Right lobe of liver (tissue), 6 donors: ENCODE measurements around the gene LITAF. TPM values are rescaled to one million over a fixed set of nuclear protein-coding genes. Genes with fewer than 3 reads are reported as not detected.

Experiments
- ATAC-seq, 4 donors: fragments of 200-7000 bp; cut with Tn5 transposase; one replicate each; pipeline ENCODE4 v1.9.1; 2020; ENCODE audit warnings: mild to moderate bottlenecking in 4 of 4, moderate library complexity in 4 of 4
- DNase-seq, 3 donors: peaks; one replicate each; pipeline ENCODE4 v3.0.0-alpha.2; 2020
- H3K27ac ChIP-seq, 3 donors: fragments of 200-600 bp; one replicate each; pipeline ENCODE4 v1.8.0; 2022
- H3K27me3 ChIP-seq, 2 donors: fragments of 200-600 bp; one replicate each; pipeline ENCODE4 v1.8.0; 2022
- H3K36me3 ChIP-seq, 4 donors: fragments of 200-600 bp; sonication (generic) in 1 of 4; one replicate each; pipeline versions ENCODE4 v1.5.1 to v1.8.0; 2017 to 2022; ENCODE audit warnings: control low read depth in 1 of 4
- H3K4me1 ChIP-seq, 4 donors: fragments of 200-600 bp; sonication (generic) in 1 of 4; one replicate each; pipeline versions ENCODE4 v1.5.1 to v1.8.0; 2017 to 2022; ENCODE audit warnings: control low read depth in 1 of 4
- H3K4me3 ChIP-seq, 3 donors: fragments of 200-600 bp; one replicate each; pipeline ENCODE4 v1.8.0; 2022
- H3K9me3 ChIP-seq, 4 donors: fragments of 200-600 bp; sonication (generic) in 1 of 4; one replicate each; pipeline versions ENCODE4 v1.5.1 to v1.8.0; 2017 to 2022; ENCODE audit warnings: control low read depth in 1 of 4
- CTCF ChIP-seq, 4 donors: fragments of 200-600 bp in 3 of 4; fragments of 450-650 bp in 1 of 4; IDR thresholded peaks; one replicate each; pipeline versions ENCODE4 v1.5.1 to v1.8.0; 2016 to 2022; ENCODE audit warnings: antibody characterized with exemption in 4 of 4, mild to moderate bottlenecking in 2 of 4
- POLR2A ChIP-seq: fragments of 450-650 bp; IDR thresholded peaks from one replicate; pipeline ENCODE4 v1.6.1; 2017; ENCODE audit warnings: antibody characterized with exemption, mild to moderate bottlenecking
- WGBS: methylation state at CpG from one replicate; pipeline ENCODE4 v1.1.6; 2018; ENCODE audit warnings: low coverage, low lambda C conversion rate; ENCODE audit not compliant: insufficient coverage; ENCODE audit errors: missing lambda C conversion rate; 5-methylcytosine and 5-hydroxymethylcytosine counted together
- intact Hi-C, 2 donors: fragments of 100-400 bp; cut with DNase I; formaldehyde crosslinking; loops; one replicate each; pipeline versions ENCODE4 v1.11.2 to v1.14.1; 2022
- total RNA-seq, 6 experiments: library from RNA; depleted of rRNA in 2 of 6; stranded (reverse); fragments of >200 nt in 2 of 6; fragmentation: NEBNext Ultra II Directional in 3 of 6; extraction: Animal tissue kit (Norgen Biotek cat#: 25700) in 3 of 6; gene quantifications; one replicate each; pipeline versions ENCODE4 v1.1.0 to v1.2.4, GENCODE V29; 2016 to 2023
- donor health status: DM: no; HTN: yes; CAD: no.
- donor health status: DM: no; HTN: no; CAD: no.
- donor health status: DM: no; HTN: no; CAD: no.
- donor health status: DM: no; HTN: yes; CAD: no.
- donor health status: DM: no; HTN: yes; CAD: no.

LITAF gene
- total RNA-seq, 6 experiments from 2014 or later, result 43.7 to 148 (median 59.1) TPM

- WGBS, result 65% methylated on average over 4 of the region's 6 CpGs
- intact Hi-C loops, result loop anchor here in 1 of 2 donors (5.0 kb wide), 1 partner anchor 133 kb away; no protein-coding TSS in a partner anchor
- no peaks in the 10 kb centered on the region for H3K36me3 ChIP-seq
Measured at GRCh38 chr16:11524098-11524760, 62.5 kb downstream of the LITAF start.

GRCh38 chr16:11521055-11521454, 65.7 kb downstream of the LITAF start:
- no peaks in the 10 kb centered on the region for H3K9me3 ChIP-seq
- TF ChIP-seq POLR2A (no peak), CTCF (IDR thresholded peaks at IDR 0.05) (no peak)
- H3K27me3 ChIP-seq, result no peaks in the 10 kb centered on the region
- intact Hi-C loops, result loop anchor here in 1 of 2 donors (5.0 kb wide), 1 partner anchor 136 kb away; no protein-coding TSS in a partner anchor
- H3K27ac ChIP-seq, result no peak overlapping the region
- DNase-seq, result no peak
- H3K36me3 ChIP-seq, result no peaks in the 10 kb centered on the region
- 82% methylated on average over 1 of the region's 1 CpG for WGBS
- no peaks in the 10 kb centered on the region for H3K4me1 ChIP-seq
- ATAC-seq, result no peak
- no peak overlapping the region for H3K4me3 ChIP-seq

More at GRCh38 chr16:11524098-11524760, 62.5 kb downstream of the LITAF start:
- no peak for TF ChIP-seq POLR2A
- no peak for TF ChIP-seq CTCF (IDR thresholded peaks at IDR 0.05)
- no peaks in the 10 kb centered on the region for H3K27me3 ChIP-seq
- ATAC-seq, result no peak
- H3K4me1 ChIP-seq, result no peaks in the 10 kb centered on the region
- DNase-seq, result peak in 1 of 3 donors; percentile 25
- no peak overlapping the region for H3K27ac ChIP-seq
- H3K9me3 ChIP-seq, result no peaks in the 10 kb centered on the region
- no peak overlapping the region for H3K4me3 ChIP-seq

GRCh38 chr16:11520442-11520841, 66.3 kb downstream of the LITAF start:
- intact Hi-C loops, result loop anchor here in 1 of 2 donors (5.0 kb wide), 1 partner anchor 137 kb away; no protein-coding TSS in a partner anchor
- no peaks in the 10 kb centered on the region for H3K27me3 ChIP-seq
- peak in 1 of 3 donors; percentile 28 for DNase-seq
- ATAC-seq, result no peak
- no peak overlapping the region for H3K27ac ChIP-seq
- H3K4me3 ChIP-seq, result no peak overlapping the region
- no peaks in the 10 kb centered on the region for H3K9me3 ChIP-seq
- 92% methylated on average over 8 of the region's 10 CpGs for WGBS
- no peaks in the 10 kb centered on the region for H3K4me1 ChIP-seq
- no peak for TF ChIP-seq POLR2A
- no peak for TF ChIP-seq CTCF (IDR thresholded peaks at IDR 0.05)
- H3K36me3 ChIP-seq, result no peaks in the 10 kb centered on the region

- TF ChIP-seq POLR2A (no peak), CTCF (IDR thresholded peaks at IDR 0.05) (no peak)
- 85% methylated on average over 3 of the region's 5 CpGs for WGBS
- intact Hi-C loops, result loop anchor here in 1 of 2 donors (10.0 kb wide), 1 partner anchor 103 kb away; no protein-coding TSS in a partner anchor
Measured at GRCh38 chr16:11517961-11518360, 68.8 kb downstream of the LITAF start.

More at GRCh38 chr16:11517961-11518360, 68.8 kb downstream of the LITAF start:
- Histone ChIP-seq H3K36me3 (no peaks in the 10 kb centered on the region), H3K27ac (no peak overlapping the region), H3K4me1 (no peaks in the 10 kb centered on the region), H3K27me3 (no peaks in the 10 kb centered on the region), H3K4me3 (no peak overlapping the region), H3K9me3 (no peaks in the 10 kb centered on the region)
- DNase-seq (no peak), ATAC-seq (no peak)
